Sigmoid colon (tissue), 7 donors: Measurements from ENCODE around the gene FLOT2. TPM values are rescaled to one million over a fixed set of nuclear protein-coding genes. Genes with fewer than 3 reads are reported as not detected.

Experiments used
- DNase-seq: peaks from one replicate; pipeline ENCODE4 v3.0.0-alpha.2; 2019
- H3K27ac ChIP-seq, 4 donors: fragments of 200-600 bp; sonication (generic); one replicate each; pipeline ENCODE4 v1.5.1; 2016 to 2019; ENCODE audit warnings: mild to moderate bottlenecking in 1 of 4
- H3K27me3 ChIP-seq, 3 donors: fragments of 200-600 bp; sonication (generic); one replicate each; pipeline ENCODE4 v1.5.1; 2019; ENCODE audit warnings: mild to moderate bottlenecking in 1 of 3
- H3K36me3 ChIP-seq, 4 donors: fragments of 200-600 bp; sonication (generic); one replicate each; pipeline ENCODE4 v1.5.1; 2016 to 2019
- H3K4me1 ChIP-seq, 4 donors: fragments of 200-600 bp; sonication (generic); one replicate each; pipeline ENCODE4 v1.5.1; 2017 to 2019
- H3K4me3 ChIP-seq, 4 donors: fragments of 200-600 bp; sonication (generic); one replicate each; pipeline ENCODE4 v1.5.1; 2017 to 2019; ENCODE audit warnings: mild to moderate bottlenecking in 2 of 4, moderate library complexity in 1 of 4
- H3K9me3 ChIP-seq, 4 donors: fragments of 200-600 bp in 3 of 4; sonication (generic) in 3 of 4; one replicate each; pipeline versions ENCODE4 v1.5.1 to v1.6.1; 2013 to 2019
- CTCF ChIP-seq, 4 experiments: fragments of 450-650 bp in 3 of 4; fragments of 200-600 bp in 1 of 4; IDR thresholded peaks; one replicate each; pipeline ENCODE4 v1.5.1; 2016 to 2019; ENCODE audit warnings: antibody characterized with exemption in 4 of 4, mild to moderate bottlenecking in 3 of 4, moderate library complexity in 2 of 4
- EP300 ChIP-seq, 4 donors: sonication (generic); formaldehyde crosslinking; IDR thresholded peaks; one replicate each; pipeline ENCODE4 v1.6.1; 2017; ENCODE audit warnings: antibody characterized with exemption in 4 of 4
- POLR2A ChIP-seq, 2 donors: fragments of 450-650 bp; IDR thresholded peaks; one replicate each; pipeline ENCODE4 v1.6.1; 2016; ENCODE audit warnings: antibody characterized with exemption in 2 of 2, mild to moderate bottlenecking in 2 of 2, moderate library complexity in 2 of 2
- POLR2AphosphoS5 ChIP-seq, 4 donors: sonication (generic); formaldehyde crosslinking; IDR thresholded peaks; one replicate each; pipeline ENCODE4 v1.6.1; 2017; ENCODE audit warnings: antibody characterized with exemption in 4 of 4
- whole genome bisulfite sequencing, 2 donors: extraction: QIAGEN DNeasy Blood & Tissue Kit; methylation state at CpG; one replicate each; pipeline ENCODE4 v1.1.7; 2013; 5-methylcytosine and 5-hydroxymethylcytosine counted together
- intact Hi-C: fragments of 100-400 bp; cut with DNase I; formaldehyde crosslinking; loops from one replicate; pipeline ENCODE4 v1.15.1; 2023
- polyA plus RNA-seq, 3 donors: library from polyadenylated mRNA; stranded (reverse); fragments of 200-250 nt; gene quantifications; one replicate each; pipeline ENCODE4 v1.2.3, GENCODE V29; 2013
- total RNA-seq, 4 donors: library from RNA; depleted of rRNA; stranded (reverse); fragments of >200 nt; gene quantifications; one replicate each; pipeline ENCODE4 v1.1.0, GENCODE V29; 2016
- donor health status: healthy with polysubstance abuse.
- donor health status: Bipolar disorder and iron deficiency.
- donor health status: healthy.

Gene FLOT2
- total and polyA plus RNA-seq, 7 donors: 27.3 to 91.8 (median 51.5) TPM

GRCh38 chr17:28902819-28903545 is 5.4 kb upstream of the FLOT2 start, which contains the start of gene DHRS13:
DHRS13 (minus strand) TSS chr17:28903079; CDS start chr17:28902944, 135 bp downstream.
- intact Hi-C loops: no loop called here
- peaks cover 0 to 45% (median 41%) of the 10 kb centered on the region in 4 donors for H3K4me1 ChIP-seq
- WGBS, 2 donors: 0 to 1% methylated on average over 55 of the region's 55 CpGs

GRCh38 chr17:28901866-28902818 is 4.6 kb upstream of the FLOT2 start:
- DNase-seq: no peak
- 4 to 5% methylated on average over 62 of the region's 62 CpGs for WGBS, 2 donors
- Histone ChIP-seq H3K27me3 (no peaks in the 10 kb centered on the region), H3K4me1 (peaks cover 0 to 40% (median 35%) of the 10 kb centered on the region in 4 donors), H3K27ac (peak overlapping the region; percentile 82 to 91 (median 86)), H3K9me3 (no peaks in the 10 kb centered on the region), H3K4me3 (peak overlapping the region; percentile 45 to 82 (median 74)), H3K36me3 (peaks cover 4 to 18% (median 12%) of the 10 kb centered on the region in 4 donors)
- no peak for TF ChIP-seq POLR2AphosphoS5 (IDR thresholded peaks at IDR 0.05)
- no peak for TF ChIP-seq CTCF (IDR thresholded peaks at IDR 0.05)
- TF ChIP-seq EP300 (IDR thresholded peaks at IDR 0.05): no peak
- TF ChIP-seq POLR2A (IDR thresholded peaks at IDR 0.05): no peak
- intact Hi-C loops: no loop called here

More at GRCh38 chr17:28902819-28903545, 5.4 kb upstream of the FLOT2 start, which contains the start of gene DHRS13:
- peaks cover 4 to 23% (median 14%) of the 10 kb centered on the region in 4 donors for H3K36me3 ChIP-seq
- TF ChIP-seq POLR2A (IDR thresholded peaks at IDR 0.05): no peak
- peak; percentile 28 to 81 (median 54) for TF ChIP-seq CTCF (IDR thresholded peaks at IDR 0.05)
- no peak for TF ChIP-seq EP300 (IDR thresholded peaks at IDR 0.05)
- TF ChIP-seq POLR2AphosphoS5 (IDR thresholded peaks at IDR 0.05): peak in 1 of 4 donors; percentile 20
- peak; percentile 91 for DNase-seq
- H3K27ac ChIP-seq: peak within 1 kb of the TSS; percentile 82 to 91 (median 86)
- H3K4me3 ChIP-seq: peak within 1 kb of the TSS; percentile 45 to 82 (median 74)
- no peaks in the 10 kb centered on the region for H3K27me3 ChIP-seq
- H3K9me3 ChIP-seq: no peaks in the 10 kb centered on the region

- DNase-seq: no peak
- intact Hi-C loops: no loop called here
- Histone ChIP-seq H3K27ac (no peak overlapping the region), H3K4me1 (peaks cover 0 to 37% (median 33%) of the 10 kb centered on the region in 4 donors), H3K27me3 (no peaks in the 10 kb centered on the region), H3K4me3 (no peak overlapping the region), H3K36me3 (peaks cover 3 to 8% (median 5%) of the 10 kb centered on the region in 4 donors), H3K9me3 (no peaks in the 10 kb centered on the region)
- 92% methylated on average over 24 of the region's 24 CpGs for WGBS, 2 donors
- TF ChIP-seq POLR2A (IDR thresholded peaks at IDR 0.05) (no peak), CTCF (IDR thresholded peaks at IDR 0.05) (no peak), EP300 (IDR thresholded peaks at IDR 0.05) (no peak), POLR2AphosphoS5 (IDR thresholded peaks at IDR 0.05) (no peak)
Observed at GRCh38 chr17:28900986-28901726, 3.6 kb upstream of the FLOT2 start.

GRCh38 chr17:28899212-28899815 is 1.8 kb upstream of the FLOT2 start:
- WGBS, 2 donors: 97% methylated on average over 5 of the region's 5 CpGs
- intact Hi-C loops: loop anchor here (5.0 kb wide), 3 partner anchors 47 to 172 kb away; partner anchors contain the start of genes NEK8 and TLCD1
- H3K4me3 ChIP-seq: no peak overlapping the region
- peak overlapping the region in 1 of 4 donors; percentile 96 for H3K27ac ChIP-seq
- no peaks in the 10 kb centered on the region for H3K9me3 ChIP-seq
- H3K4me1 ChIP-seq: peaks cover 0 to 40% (median 36%) of the 10 kb centered on the region in 4 donors
- H3K36me3 ChIP-seq: no peaks in the 10 kb centered on the region
- no peaks in the 10 kb centered on the region for H3K27me3 ChIP-seq
- TF ChIP-seq EP300 (IDR thresholded peaks at IDR 0.05) (no peak), POLR2A (IDR thresholded peaks at IDR 0.05) (no peak), CTCF (IDR thresholded peaks at IDR 0.05) (no peak), POLR2AphosphoS5 (IDR thresholded peaks at IDR 0.05) (no peak)
- DNase-seq: no peak
